Measurements from ENCODE around the gene SLC39A1. TPM values are rescaled to one million over a fixed set of nuclear protein-coding genes. Genes with fewer than 3 reads are reported as not detected.

The SLC39A1 gene
- total and polyA plus RNA-seq, 2 donors (not counting 3 experiments of a cell fraction or from before 2014, with no cell fraction given), result 75.8 to 98.0 TPM

DNA sequence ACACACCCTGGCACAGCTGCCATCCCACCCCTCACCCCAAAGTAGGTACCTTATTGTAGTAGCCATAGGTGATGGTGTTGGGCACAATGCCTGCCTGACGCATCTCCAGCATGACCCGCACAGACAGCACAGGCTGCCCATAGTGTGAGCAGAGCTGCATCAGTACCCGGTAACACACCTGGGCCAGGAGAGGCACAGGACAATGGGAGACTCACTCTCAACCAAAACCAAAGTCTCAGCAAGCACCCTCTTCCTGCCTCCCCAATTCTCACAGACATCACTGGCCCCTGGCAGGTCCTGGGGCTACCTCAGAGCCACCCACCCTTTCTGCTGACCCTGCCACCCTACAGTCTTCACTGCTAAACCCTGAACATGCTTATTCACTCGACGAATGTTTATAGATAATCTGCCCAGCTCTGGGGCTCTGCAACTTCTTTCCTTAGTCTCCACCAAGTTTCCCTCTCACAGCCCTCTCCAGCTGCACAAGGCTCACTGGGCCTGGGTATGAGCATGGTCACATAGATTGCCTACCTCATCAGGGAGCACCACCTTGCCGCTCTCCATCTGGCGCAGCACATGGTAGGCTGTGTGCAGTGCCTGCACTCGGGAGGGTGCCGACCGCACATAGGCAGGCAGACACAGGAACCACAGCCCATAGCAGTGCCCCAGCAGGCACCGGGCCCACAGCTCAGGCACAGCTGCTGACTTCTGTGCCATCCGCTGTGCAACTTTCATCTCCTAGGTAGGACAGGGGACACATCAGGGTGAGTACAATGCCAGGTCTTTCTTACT, 27.1 kb downstream of the SLC39A1 start:
- H3K4me3 ChIP-seq (replicated peaks in 1 of 3; ENCODE audit: insufficient read depth in 1 of 3, low read depth in 1 of 3, low read length in 3 of 3), result no peak overlapping the region
- BruUV-seq (replicated peaks), result no TSS peak
- CTCF ChIA-PET, result no interaction called here
- no peaks in the 10 kb centered on the region for H3K9me1 ChIP-seq (replicated peaks; ENCODE audit: control insufficient read depth, extremely low read depth, insufficient read depth, low read length)
- H2AFZ ChIP-seq (ENCODE audit: low read depth, low read length), result no peak overlapping the region
- H3K27me3 ChIP-seq (ENCODE audit: control insufficient read depth in 2 of 2, insufficient read depth in 2 of 2, low read length in 2 of 2), result no peaks in the 10 kb centered on the region
- no peak overlapping the region for H3K4me2 ChIP-seq (ENCODE audit: insufficient read depth, low read length)
- no peaks in the 10 kb centered on the region for H3K4me1 ChIP-seq (ENCODE audit: control insufficient read depth, extremely low read depth, insufficient read depth, low read length)
- peaks cover 5 to 62% of the 10 kb centered on the region in 2 experiments for H3K36me3 ChIP-seq (ENCODE audit: control insufficient read depth in 2 of 2, extremely low read depth in 1 of 2, insufficient read depth in 2 of 2, low read length in 2 of 2)
- no peaks in the 10 kb centered on the region for H3K79me2 ChIP-seq (ENCODE audit: control insufficient read depth, insufficient read depth, low read length)
- FAIRE-seq (no peak), DNase-seq (ENCODE audit: low read depth, low spot score) (no peak)
- intact Hi-C loops (cut with micrococcal nuclease), result no loop called here
- H4K20me1 ChIP-seq (replicated peaks; ENCODE audit: control insufficient read depth, extremely low read depth, insufficient read depth, low read length), result no peaks in the 10 kb centered on the region
- dilution Hi-C loops (cut with MboI; ENCODE audit: extremely low pct_ligation_motif_present, low sequenced_read_pairs), result no loop called here
- POLR2A ChIA-PET, result no interaction called here
- no peak for TF ChIP-seq GATA2 (IDR thresholded peaks at IDR 0.05; ENCODE audit: insufficient read depth, insufficient read length, low read depth, low read length)
- no peak for TF ChIP-seq MYC (IDR thresholded peaks at IDR 0.05; ENCODE audit: low read depth, low read length)
- TF ChIP-seq, protein P1, sequence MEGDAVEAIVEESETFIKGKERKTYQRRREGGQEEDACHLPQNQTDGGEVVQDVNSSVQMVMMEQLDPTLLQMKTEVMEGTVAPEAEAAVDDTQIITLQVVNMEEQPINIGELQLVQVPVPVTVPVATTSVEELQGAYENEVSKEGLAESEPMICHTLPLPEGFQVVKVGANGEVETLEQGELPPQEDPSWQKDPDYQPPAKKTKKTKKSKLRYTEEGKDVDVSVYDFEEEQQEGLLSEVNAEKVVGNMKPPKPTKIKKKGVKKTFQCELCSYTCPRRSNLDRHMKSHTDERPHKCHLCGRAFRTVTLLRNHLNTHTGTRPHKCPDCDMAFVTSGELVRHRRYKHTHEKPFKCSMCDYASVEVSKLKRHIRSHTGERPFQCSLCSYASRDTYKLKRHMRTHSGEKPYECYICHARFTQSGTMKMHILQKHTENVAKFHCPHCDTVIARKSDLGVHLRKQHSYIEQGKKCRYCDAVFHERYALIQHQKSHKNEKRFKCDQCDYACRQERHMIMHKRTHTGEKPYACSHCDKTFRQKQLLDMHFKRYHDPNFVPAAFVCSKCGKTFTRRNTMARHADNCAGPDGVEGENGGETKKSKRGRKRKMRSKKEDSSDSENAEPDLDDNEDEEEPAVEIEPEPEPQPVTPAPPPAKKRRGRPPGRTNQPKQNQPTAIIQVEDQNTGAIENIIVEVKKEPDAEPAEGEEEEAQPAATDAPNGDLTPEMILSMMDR (IDR thresholded peaks at IDR 0.05; ENCODE audit: extremely low read depth in 1 of 2, insufficient read depth in 1 of 2, low read depth in 1 of 2, low read length in 2 of 2), result no peak
- TF ChIP-seq JUN (IDR thresholded peaks at IDR 0.05; ENCODE audit: borderline replicate concordance, insufficient read depth, insufficient read length, low read depth), result no peak
- TF ChIP-seq POLR2A (IDR thresholded peaks at IDR 0.05; ENCODE audit: low read depth, low read length), result no peak
- no peak for TF ChIP-seq FOS (IDR thresholded peaks at IDR 0.05; ENCODE audit: borderline replicate concordance, insufficient read depth, low read length)
- no peak for TF ChIP-seq EZH2 (IDR thresholded peaks at IDR 0.05; ENCODE audit: borderline replicate concordance, low read depth, low read length, severe bottlenecking)
- no peak for TF ChIP-seq POLR2AphosphoS5 (IDR thresholded peaks at IDR 0.05; ENCODE audit: insufficient read depth, low read depth, low read length)
- TF ChIP-seq, protein P2, sequence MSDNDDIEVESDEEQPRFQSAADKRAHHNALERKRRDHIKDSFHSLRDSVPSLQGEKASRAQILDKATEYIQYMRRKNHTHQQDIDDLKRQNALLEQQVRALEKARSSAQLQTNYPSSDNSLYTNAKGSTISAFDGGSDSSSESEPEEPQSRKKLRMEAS (IDR thresholded peaks at IDR 0.05; ENCODE audit: insufficient read depth, insufficient read length), result no peak
- no peak overlapping the region for H3K27ac ChIP-seq (ENCODE audit: insufficient read depth, low read depth, low read length)
- no peaks in the 10 kb centered on the region for H3K9me3 ChIP-seq (replicated peaks; ENCODE audit: control insufficient read depth, insufficient read depth, low read length)
- H3K9ac ChIP-seq (replicated peaks; ENCODE audit: extremely low read depth, insufficient read depth, low read length), result no peak overlapping the region
